BJ (cell line): ENCODE results near the gene RHBDD1. TPM values are rescaled to one million over a fixed set of nuclear protein-coding genes. Genes with fewer than 3 reads are reported as not detected.

ENCODE experiments used
- CTCF ChIA-PET: fragments of 350-600 bp; formaldehyde crosslinking; extraction: SDS; loops from one replicate; lab custom pipeline; 2021; ENCODE audit warnings: antibody characterized with exemption, inconsistent platforms; lab: Yijun Ruan, JAX
- POLR2A ChIA-PET: fragments of 300-600 bp; sonication (Branson Sonifier 250); formaldehyde crosslinking; extraction: SDS; loops from one replicate; lab custom pipeline; 2021; ENCODE audit warnings: antibody characterized with exemption; lab: Charles Lee
- DNase-seq: peaks from one replicate; pipeline ENCODE4 v3.0.0-alpha.2; 2011; ENCODE audit warnings: low read depth
- H3K27me3 ChIP-seq: 2 replicates; pipeline ENCODE4 v1.6.0; 2011; ENCODE audit warnings: low read length; ENCODE audit not compliant: control insufficient read depth, insufficient read depth
- H3K36me3 ChIP-seq: 2 replicates; pipeline ENCODE4 v1.5.1; 2011; ENCODE audit warnings: low read length; ENCODE audit not compliant: control insufficient read depth, insufficient read depth
- H3K4me3 ChIP-seq: 2 replicates; pipeline ENCODE4 v1.5.1; 2011; ENCODE audit warnings: low read depth, mild to moderate bottlenecking, control low read depth, low read length
- CTCF ChIP-seq: IDR thresholded peaks from 2 replicates; pipeline ENCODE4 v1.5.1; 2011; ENCODE audit warnings: low read depth, mild to moderate bottlenecking, control low read depth, inconsistent platforms, low read length, moderate library complexity; ENCODE audit not compliant: insufficient read depth
- polyA plus RNA-seq: library from polyadenylated mRNA; depleted of rRNA; stranded (reverse); fragments of >200 nt; gene quantifications from 2 replicates; pipeline ENCODE4 v1.2.3, GENCODE V29; 2011

RHBDD1 gene
- polyA plus RNA-seq, 1 experiment = 29.2 TPM

GRCh38 chr2:226915846-226916360 lies 80.0 kb downstream of the RHBDD1 start:
- ChIA-PET CTCF (no interaction called here), POLR2A (no interaction called here)
- no peaks in the 10 kb centered on the region for H3K36me3 ChIP-seq
- no peak overlapping the region for H3K4me3 ChIP-seq
- TF ChIP-seq CTCF = no peak
- no peak for DNase-seq
- no peaks in the 10 kb centered on the region for H3K27me3 ChIP-seq

GRCh38 chr2:226916669-226917068 lies 80.8 kb downstream of the RHBDD1 start:
- H3K36me3 ChIP-seq = no peaks in the 10 kb centered on the region
- no peak overlapping the region for H3K4me3 ChIP-seq
- no peak for DNase-seq
- POLR2A ChIA-PET = no interaction called here
- no peak for TF ChIP-seq CTCF
- CTCF ChIA-PET = no interaction called here
- no peaks in the 10 kb centered on the region for H3K27me3 ChIP-seq

DNA sequence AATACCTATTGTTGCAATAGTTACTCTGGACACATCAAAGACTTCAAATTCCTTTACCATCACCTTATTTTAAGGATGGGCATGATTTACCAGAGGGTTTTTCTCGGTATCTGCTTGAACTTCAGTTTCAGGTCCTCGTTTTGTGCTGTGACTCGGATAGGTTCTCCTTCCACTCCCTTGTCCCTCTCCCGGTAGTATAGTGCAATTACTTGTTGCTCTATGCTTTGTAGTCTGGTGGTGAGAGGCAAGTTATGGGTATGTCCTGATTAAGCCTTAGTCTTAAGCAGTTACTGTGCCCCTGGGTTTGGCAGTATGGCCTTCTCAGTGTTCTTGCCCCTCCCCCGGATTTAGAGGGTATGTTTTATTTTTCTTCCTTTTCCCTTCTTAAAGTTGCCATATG lies 96.6 kb downstream of the RHBDD1 start:
- ChIA-PET POLR2A (no interaction called here), CTCF (no interaction called here)
- Histone ChIP-seq H3K36me3 (no peaks in the 10 kb centered on the region), H3K27me3 (no peaks in the 10 kb centered on the region), H3K4me3 (no peak overlapping the region)
- no peak for DNase-seq
- no peak for TF ChIP-seq CTCF

DNA sequence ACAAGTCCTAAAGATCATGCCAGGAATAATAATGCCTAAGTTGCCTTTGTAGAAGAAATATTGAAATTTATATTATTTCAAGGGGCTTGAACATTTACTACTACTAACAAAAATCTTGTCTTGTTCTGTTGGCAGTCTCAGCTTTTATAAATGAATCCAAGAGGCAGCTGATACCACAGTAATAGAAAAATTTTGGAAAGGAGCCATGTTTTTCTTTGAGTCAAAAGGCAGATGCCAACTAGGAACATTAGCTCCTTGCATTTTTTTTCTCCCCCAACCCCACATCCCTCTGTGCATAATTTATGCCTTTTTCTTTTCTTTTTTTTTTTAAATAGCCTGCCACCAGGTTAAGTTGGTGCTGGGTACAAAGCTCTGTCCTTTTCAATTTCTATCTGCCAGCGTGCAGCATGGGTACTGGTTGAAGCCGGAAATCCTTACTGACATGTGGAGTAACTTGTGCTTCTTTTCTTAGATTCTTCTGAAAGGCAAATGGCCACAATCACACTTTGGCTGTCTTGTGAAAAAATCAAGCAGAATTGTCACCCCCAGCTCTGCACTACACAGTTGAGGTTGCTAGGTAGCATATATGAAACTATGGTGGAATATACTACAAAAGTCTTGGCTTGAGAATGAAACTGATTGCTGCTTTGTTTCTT lies 98.8 kb downstream of the RHBDD1 start:
- POLR2A ChIA-PET = no interaction called here
- CTCF ChIA-PET = no interaction called here
- Histone ChIP-seq H3K27me3 (no peaks in the 10 kb centered on the region), H3K4me3 (no peak overlapping the region), H3K36me3 (no peaks in the 10 kb centered on the region)
- no peak for DNase-seq
- TF ChIP-seq CTCF = no peak

DNA sequence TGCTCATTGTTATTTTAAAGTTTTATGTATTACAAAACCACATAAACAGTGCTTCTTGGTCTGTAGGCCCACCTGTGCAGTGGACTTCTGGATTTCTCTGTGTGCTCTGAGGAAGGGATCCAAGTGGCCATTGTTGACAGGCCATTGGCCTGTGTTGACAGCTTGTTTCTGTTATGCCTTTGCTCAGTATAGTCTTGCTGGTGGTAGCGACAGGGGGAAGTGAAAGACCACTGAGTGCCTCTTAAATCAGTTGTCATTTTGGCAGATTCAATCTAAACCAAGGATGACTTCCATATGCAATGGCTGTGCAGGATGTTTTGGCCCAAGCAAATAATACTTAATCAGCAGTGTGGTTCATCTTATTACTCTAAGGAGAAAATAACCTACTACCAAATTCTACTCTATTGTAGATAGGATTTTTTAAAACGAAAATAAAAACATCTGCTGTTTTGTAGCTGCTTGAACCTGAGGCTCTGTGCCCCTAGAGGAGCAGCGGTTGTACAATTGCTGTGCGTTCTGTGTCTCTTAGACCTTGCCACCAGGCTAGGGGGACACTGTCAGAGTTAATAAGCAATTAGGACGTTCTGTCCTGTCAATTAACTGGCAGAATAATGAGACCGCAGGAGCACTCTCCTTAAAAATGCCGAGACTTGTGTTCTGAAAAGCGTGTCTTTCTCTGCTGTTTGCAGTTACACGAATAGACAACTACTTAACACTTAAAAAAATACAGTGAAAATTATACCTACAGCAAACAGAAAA lies 108.2 kb downstream of the RHBDD1 start:
- no peaks in the 10 kb centered on the region for H3K27me3 ChIP-seq
- DNase-seq = no peak
- no peak for TF ChIP-seq CTCF
- no peak overlapping the region for H3K4me3 ChIP-seq
- ChIA-PET CTCF (no interaction called here), POLR2A (no interaction called here)
- no peaks in the 10 kb centered on the region for H3K36me3 ChIP-seq
